ENCODE measurements around the gene LSM12. TPM values are rescaled to one million over a fixed set of nuclear protein-coding genes. Genes with fewer than 3 reads are reported as not detected.
A peak's percentile ranks its signal among the peaks of the same experiment; 100 is the strongest.
"Not testable (repeated sequence)": the region's sequence is repeated elsewhere in the genome, so short reads cannot be mapped to it uniquely, and the experiment has no call there.

LSM12 gene
- total and polyA plus RNA-seq, 7 experiments from 2014 or later = 29.3 to 72.5 (median 39.9) TPM

DNA sequence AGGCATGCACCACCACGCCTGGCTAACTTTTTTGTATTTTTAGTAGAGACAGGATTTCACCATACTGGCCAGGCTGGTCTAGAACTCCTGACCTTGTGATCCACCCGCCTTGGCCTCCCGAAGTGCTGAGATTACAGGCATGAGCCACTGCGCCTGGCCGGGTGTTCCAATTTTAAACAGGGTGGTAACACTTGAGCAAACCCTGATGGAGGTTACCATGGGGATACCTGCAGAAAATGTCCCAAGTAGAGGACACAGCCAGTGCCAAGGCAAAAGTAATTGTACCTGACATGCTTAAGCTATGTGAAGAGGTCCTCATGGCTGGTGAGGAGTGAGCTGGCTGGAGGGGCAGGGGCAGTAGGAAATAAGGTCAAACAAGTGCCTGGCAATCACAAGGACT lies 69.3 kb downstream of the LSM12 start:
- POLR2A ChIA-PET = interaction anchor here (0.7 kb wide), 1 partner anchor 87 kb away, joined by 3 read pairs; no protein-coding TSS in a partner anchor
- H3K4me1 ChIP-seq (ENCODE audit: control insufficient read depth in 2 of 2, insufficient read depth in 2 of 2, low read length in 2 of 2); intact Hi-C loops (cut with micrococcal nuclease); H3K4me3 ChIP-seq (ENCODE audit: low read length); DNase-seq; H3K4me1 Mint-ChIP-seq; H3K9me3 ChIP-seq (ENCODE audit: control insufficient read depth in 2 of 3, low read length in 3 of 3); ATAC-seq; H3K4me3 Mint-ChIP-seq; H3K36me3 ChIP-seq (ENCODE audit: control insufficient read depth in 2 of 3, insufficient read depth in 3 of 3, low read length in 3 of 3); H3K27ac ChIP-seq (ENCODE audit: low read depth, low read length); H3K9me3 Mint-ChIP-seq; H3K27me3 ChIP-seq (ENCODE audit: control insufficient read depth in 2 of 2, insufficient read depth in 2 of 2, low read length in 2 of 2); H3K27ac Mint-ChIP-seq; H3K36me3 Mint-ChIP-seq: not testable (repeated sequence)
- peaks cover 0 to 44% (median 13%) of the 10 kb centered on the region in 5 donors for H3K27me3 Mint-ChIP-seq
- CTCF ChIA-PET = interaction anchor here (1.3 kb wide), 1 partner anchor 119 kb away, joined by 4 read pairs; no protein-coding TSS in a partner anchor

DNA sequence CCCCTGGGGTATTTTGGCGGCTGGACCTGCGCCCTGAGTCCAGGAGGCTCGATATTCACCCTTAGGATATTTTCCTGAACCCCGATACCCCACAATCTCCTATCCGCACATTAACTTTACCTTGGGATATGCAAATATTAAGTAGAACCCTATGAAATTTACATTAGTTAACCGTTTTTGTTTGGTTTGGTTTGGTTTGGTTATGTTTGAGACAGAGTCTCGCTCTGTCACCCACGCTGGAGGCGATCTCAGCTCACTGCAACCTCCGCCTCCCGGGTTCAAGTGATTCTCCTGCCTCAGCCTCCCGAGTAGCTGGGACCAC lies 71.4 kb downstream of the LSM12 start:
- no peaks in the 10 kb centered on the region for H3K9me3 Mint-ChIP-seq
- H3K27me3 Mint-ChIP-seq = peaks cover 0 to 37% (median 13%) of the 10 kb centered on the region in 5 donors
- ChIA-PET CTCF (interaction anchor here (0.6 to 2.6 kb wide), 5 partner anchors 61 to 304 kb away, joined by 3 to 16 read pairs (median 3); no protein-coding TSS in a partner anchor), POLR2A (no interaction called here)
- H3K27ac ChIP-seq (ENCODE audit: low read depth, low read length) = no peak overlapping the region
- H3K4me3 Mint-ChIP-seq = peak overlapping the region in 5 of 10 donors; percentile 11 to 59 (median 31)
- ATAC-seq = no peak
- no peaks in the 10 kb centered on the region for H3K9me3 ChIP-seq (ENCODE audit: control insufficient read depth in 2 of 3, low read length in 3 of 3)
- intact Hi-C loops (cut with micrococcal nuclease) = loop anchor here (1.0 kb wide), 3 partner anchors 51 to 117 kb away; no protein-coding TSS in a partner anchor
- no peaks in the 10 kb centered on the region for H3K36me3 Mint-ChIP-seq
- H3K4me1 Mint-ChIP-seq = no peaks in the 10 kb centered on the region
- peaks cover 6 to 9% of the 10 kb centered on the region in 2 donors for H3K4me1 ChIP-seq (ENCODE audit: control insufficient read depth in 2 of 2, insufficient read depth in 2 of 2, low read length in 2 of 2)
- no peak overlapping the region for H3K27ac Mint-ChIP-seq
- no peaks in the 10 kb centered on the region for H3K36me3 ChIP-seq (ENCODE audit: control insufficient read depth in 2 of 3, insufficient read depth in 3 of 3, low read length in 3 of 3)
- H3K27me3 ChIP-seq (ENCODE audit: control insufficient read depth in 2 of 2, insufficient read depth in 2 of 2, low read length in 2 of 2) = peaks cover 3 to 4% of the 10 kb centered on the region in 2 donors
- DNase-seq = no peak
- no peak overlapping the region for H3K4me3 ChIP-seq (ENCODE audit: low read length)

DNA sequence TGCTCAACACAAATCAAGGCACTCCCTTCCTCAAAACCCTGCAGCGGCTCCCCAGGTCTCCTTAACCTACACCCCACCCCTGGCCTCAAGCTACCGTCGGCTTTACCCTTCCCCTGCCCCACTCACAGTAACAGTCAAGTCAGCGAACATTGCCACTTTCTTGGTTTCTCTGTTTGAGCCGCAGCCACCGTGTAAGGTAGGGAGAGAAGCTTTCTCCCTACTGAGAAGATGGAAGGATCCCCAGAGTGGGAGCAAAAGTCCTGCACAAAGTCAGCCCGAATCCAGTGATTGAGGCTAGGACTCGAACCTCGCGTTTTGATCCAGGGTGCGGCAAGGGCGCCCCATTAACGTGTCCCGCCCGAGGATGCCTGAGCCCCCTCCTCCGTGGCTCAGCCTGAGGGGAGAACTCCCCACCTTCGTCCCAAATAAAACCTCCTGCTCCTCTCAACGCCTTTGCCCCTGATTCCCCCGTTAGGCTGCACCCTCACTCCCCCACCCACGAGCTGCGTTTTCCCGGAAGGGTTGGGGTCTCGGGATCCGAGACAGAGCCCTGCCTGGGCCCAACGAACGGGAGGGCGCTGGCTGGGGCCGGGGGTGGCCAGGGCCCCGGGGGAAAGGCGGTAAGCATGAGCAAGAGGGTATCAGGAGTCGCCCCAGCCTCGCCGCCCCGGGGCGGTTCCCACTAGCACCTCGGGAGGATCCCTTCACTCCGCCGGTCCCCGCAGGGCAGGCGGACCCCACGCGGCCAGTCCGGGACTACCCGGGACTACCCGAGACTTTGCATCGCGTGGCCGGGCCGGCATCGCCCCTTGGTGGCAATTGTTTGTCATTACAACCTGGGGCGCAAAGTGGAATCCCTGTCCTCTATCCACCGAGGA lies 72.0 kb downstream of the LSM12 start:
- Mint-ChIP-seq H3K9me3 (no peaks in the 10 kb centered on the region), H3K36me3 (no peaks in the 10 kb centered on the region), H3K4me3 (peak overlapping the region in 5 of 10 donors; percentile 11 to 59 (median 31)), H3K27ac (no peak overlapping the region), H3K4me1 (no peaks in the 10 kb centered on the region), H3K27me3 (peaks cover 0 to 35% (median 13%) of the 10 kb centered on the region in 5 donors)
- Histone ChIP-seq H3K4me3 (ENCODE audit: low read length) (peak overlapping the region; percentile 7), H3K4me1 (ENCODE audit: control insufficient read depth in 2 of 2, insufficient read depth in 2 of 2, low read length in 2 of 2) (peaks cover 6 to 9% of the 10 kb centered on the region in 2 donors), H3K27ac (ENCODE audit: low read depth, low read length) (no peak overlapping the region), H3K9me3 (ENCODE audit: control insufficient read depth in 2 of 3, low read length in 3 of 3) (no peaks in the 10 kb centered on the region), H3K27me3 (ENCODE audit: control insufficient read depth in 2 of 2, insufficient read depth in 2 of 2, low read length in 2 of 2) (peaks cover 3 to 4% of the 10 kb centered on the region in 2 donors), H3K36me3 (ENCODE audit: control insufficient read depth in 2 of 3, insufficient read depth in 3 of 3, low read length in 3 of 3) (no peaks in the 10 kb centered on the region)
- intact Hi-C loops (cut with micrococcal nuclease) = loop anchor here (1.0 kb wide), 3 partner anchors 50 to 116 kb away; no protein-coding TSS in a partner anchor
- ChIA-PET CTCF (interaction anchor here (0.7 to 2.6 kb wide), 3 partner anchors 66 to 117 kb away, joined by 3 to 16 read pairs (median 8); no protein-coding TSS in a partner anchor), POLR2A (no interaction called here)
- DNase-seq (peak; percentile 40 to 74 (median 63)), ATAC-seq (peak; percentile 94)

DNA sequence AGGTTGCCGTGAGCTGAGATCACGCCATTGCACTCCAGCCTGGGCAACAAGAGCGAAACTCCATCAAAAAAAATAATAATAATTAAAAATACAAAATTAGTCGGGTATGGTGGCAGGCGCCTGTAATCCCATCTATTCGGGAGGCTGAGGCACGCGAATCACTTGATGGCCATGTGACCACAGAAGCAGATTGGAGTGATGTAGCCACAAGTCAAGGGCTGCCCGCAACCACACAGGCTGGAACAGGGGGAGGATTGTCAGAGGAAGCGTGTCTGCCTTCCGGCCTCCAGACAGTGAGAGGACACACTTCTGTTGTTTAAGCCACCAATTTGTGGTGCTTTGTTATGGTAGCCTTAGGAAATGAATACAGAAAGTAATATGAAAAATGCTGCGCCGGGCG lies 73.8 kb downstream of the LSM12 start:
- Mint-ChIP-seq H3K4me1 (no peaks in the 10 kb centered on the region), H3K27ac (no peak overlapping the region), H3K36me3 (peaks cover 0 to 1% (median 0%) of the 10 kb centered on the region in 5 donors), H3K27me3 (peaks cover 5 to 36% (median 12%) of the 10 kb centered on the region in 5 donors), H3K4me3 (no peak overlapping the region), H3K9me3 (no peaks in the 10 kb centered on the region)
- H3K4me1 ChIP-seq (ENCODE audit: control insufficient read depth in 2 of 2, insufficient read depth in 2 of 2, low read length in 2 of 2) = peaks cover 6 to 9% of the 10 kb centered on the region in 2 donors
- H3K36me3 ChIP-seq (ENCODE audit: control insufficient read depth in 2 of 3, insufficient read depth in 3 of 3, low read length in 3 of 3) = no peaks in the 10 kb centered on the region
- intact Hi-C loops (cut with micrococcal nuclease) = no loop called here
- ChIA-PET POLR2A (no interaction called here), CTCF (no interaction called here)
- H3K4me3 ChIP-seq (ENCODE audit: low read length) = no peak overlapping the region
- H3K27me3 ChIP-seq (ENCODE audit: control insufficient read depth in 2 of 2, insufficient read depth in 2 of 2, low read length in 2 of 2) = peaks cover 3 to 4% of the 10 kb centered on the region in 2 donors
- no peak overlapping the region for H3K27ac ChIP-seq (ENCODE audit: low read depth, low read length)
- ATAC-seq = no peak
- H3K9me3 ChIP-seq (ENCODE audit: control insufficient read depth in 2 of 3, low read length in 3 of 3) = no peaks in the 10 kb centered on the region
- no peak for DNase-seq

DNA sequence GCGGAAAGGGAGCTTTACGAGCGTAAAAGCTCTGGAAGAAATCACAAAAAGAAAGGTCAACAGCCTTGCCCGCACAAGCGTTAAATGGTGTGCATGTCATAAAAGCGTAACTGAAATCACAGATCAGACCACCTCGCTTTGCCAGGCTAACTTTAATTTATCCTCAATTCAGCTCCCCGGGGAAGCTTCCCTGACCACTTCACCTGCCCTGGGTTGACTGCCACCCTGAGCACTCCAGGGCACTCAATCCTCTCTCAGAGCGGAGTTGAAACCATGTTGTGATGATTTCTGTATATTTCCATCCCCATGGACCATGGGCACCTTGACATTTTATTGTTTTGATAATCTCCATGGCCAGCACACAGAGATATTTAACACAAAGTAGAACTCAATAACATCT lies 78.2 kb downstream of the LSM12 start:
- ChIA-PET CTCF (interaction anchor here (0.9 to 1.3 kb wide), 2 partner anchors 42 to 78 kb away, joined by 5 to 9 read pairs; no protein-coding TSS in a partner anchor), POLR2A (no interaction called here)
- H3K4me3 ChIP-seq (ENCODE audit: low read length) = no peak overlapping the region
- ATAC-seq = no peak
- H3K4me3 Mint-ChIP-seq = no peak overlapping the region
- peaks cover 0 to 4% (median 0%) of the 10 kb centered on the region in 5 donors for H3K36me3 Mint-ChIP-seq
- H3K4me1 Mint-ChIP-seq = peaks cover 0 to 14% (median 0%) of the 10 kb centered on the region in 7 donors
- no peaks in the 10 kb centered on the region for H3K36me3 ChIP-seq (ENCODE audit: control insufficient read depth in 2 of 3, insufficient read depth in 3 of 3, low read length in 3 of 3)
- H3K27me3 Mint-ChIP-seq = peaks cover 23 to 44% (median 34%) of the 10 kb centered on the region in 5 donors
- H3K27ac Mint-ChIP-seq = no peak overlapping the region
- H3K27ac ChIP-seq (ENCODE audit: low read depth, low read length) = no peak overlapping the region
- H3K4me1 ChIP-seq (ENCODE audit: control insufficient read depth in 2 of 2, insufficient read depth in 2 of 2, low read length in 2 of 2) = peaks cover 0 to 2% of the 10 kb centered on the region in 2 donors
- H3K9me3 ChIP-seq (ENCODE audit: control insufficient read depth in 2 of 3, low read length in 3 of 3) = no peaks in the 10 kb centered on the region
- H3K27me3 ChIP-seq (ENCODE audit: control insufficient read depth in 2 of 2, insufficient read depth in 2 of 2, low read length in 2 of 2) = peaks cover 0 to 7% of the 10 kb centered on the region in 2 donors
- no peak for DNase-seq
- no peaks in the 10 kb centered on the region for H3K9me3 Mint-ChIP-seq
- intact Hi-C loops (cut with micrococcal nuclease) = no loop called here

DNA sequence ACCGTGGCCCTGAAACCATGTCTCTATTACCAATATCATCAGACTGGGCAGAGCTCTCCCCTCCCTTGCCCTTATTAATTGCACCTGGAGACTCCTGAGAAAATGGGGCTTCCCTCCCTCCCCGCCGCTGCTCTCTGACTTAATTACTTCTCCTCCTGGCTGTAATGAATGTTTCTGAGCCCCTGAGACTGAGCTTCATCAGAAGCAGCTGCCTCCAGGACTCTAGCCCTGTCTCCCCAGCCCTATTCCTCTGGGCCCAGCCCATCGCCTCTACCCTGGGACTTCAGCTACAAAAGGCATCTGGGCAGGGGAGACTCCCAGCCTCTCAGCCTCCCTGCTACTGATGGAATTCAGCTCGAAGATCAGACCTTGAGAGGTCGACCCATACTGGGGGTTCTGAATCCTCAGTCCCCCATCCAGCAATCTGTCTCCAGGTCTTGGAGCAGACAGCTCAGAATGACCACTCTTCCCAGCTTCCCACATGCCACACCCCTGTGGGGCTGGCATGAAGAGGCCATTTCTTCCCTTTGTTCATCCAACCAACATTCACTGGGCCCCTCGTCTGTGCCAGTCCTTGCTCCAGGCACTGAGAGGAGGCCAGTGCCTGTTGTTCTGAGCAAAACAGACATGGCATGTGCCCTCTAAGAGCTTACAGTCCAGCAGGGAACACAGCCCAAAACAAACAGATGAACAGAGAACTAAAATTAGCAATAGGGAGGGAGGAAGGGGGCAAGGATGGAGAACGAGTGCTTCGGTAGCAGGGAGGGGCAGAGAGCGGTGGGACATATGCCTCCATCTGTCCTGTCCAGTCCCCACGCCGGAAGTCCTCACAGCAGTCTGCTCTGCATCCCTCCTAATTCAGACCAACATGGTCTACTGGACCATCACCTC lies 79.1 kb downstream of the LSM12 start:
- H3K4me3 Mint-ChIP-seq = no peak overlapping the region
- POLR2A ChIA-PET = no interaction called here
- H3K27me3 ChIP-seq (ENCODE audit: control insufficient read depth in 2 of 2, insufficient read depth in 2 of 2, low read length in 2 of 2) = peaks cover 0 to 13% of the 10 kb centered on the region in 2 donors
- peaks cover 0 to 4% (median 0%) of the 10 kb centered on the region in 5 donors for H3K36me3 Mint-ChIP-seq
- no peaks in the 10 kb centered on the region for H3K36me3 ChIP-seq (ENCODE audit: control insufficient read depth in 2 of 3, insufficient read depth in 3 of 3, low read length in 3 of 3)
- no peaks in the 10 kb centered on the region for H3K9me3 ChIP-seq (ENCODE audit: control insufficient read depth in 2 of 3, low read length in 3 of 3)
- CTCF ChIA-PET = interaction anchor here (0.6 kb wide), 1 partner anchor 21 kb away, joined by 3 read pairs; no protein-coding TSS in a partner anchor
- H3K4me1 Mint-ChIP-seq = peaks cover 0 to 14% (median 0%) of the 10 kb centered on the region in 7 donors
- H3K27me3 Mint-ChIP-seq = peaks cover 33 to 50% (median 43%) of the 10 kb centered on the region in 5 donors
- DNase-seq (no peak), ATAC-seq (no peak)
- H3K27ac Mint-ChIP-seq = no peak overlapping the region
- no peak overlapping the region for H3K4me3 ChIP-seq (ENCODE audit: low read length)
- H3K27ac ChIP-seq (ENCODE audit: low read depth, low read length) = no peak overlapping the region
- no peaks in the 10 kb centered on the region for H3K9me3 Mint-ChIP-seq
- peaks cover 0 to 3% of the 10 kb centered on the region in 2 donors for H3K4me1 ChIP-seq (ENCODE audit: control insufficient read depth in 2 of 2, insufficient read depth in 2 of 2, low read length in 2 of 2)
- intact Hi-C loops (cut with micrococcal nuclease) = no loop called here
